Measurements from ENCODE around the gene OR5A1. TPM values are rescaled to one million over a fixed set of nuclear protein-coding genes. Genes with fewer than 3 reads are reported as not detected.

Gene OR5A1
- total and polyA plus RNA-seq, 2 donors (not counting 3 experiments of a cell fraction or from before 2014, with no cell fraction given): not detected

GRCh38 chr11:59403546-59403945 is 32.7 kb upstream of the OR5A1 start:
- BruUV-seq (replicated peaks): no TSS peak
- DNase-seq (ENCODE audit: low read depth, low spot score) (no peak), FAIRE-seq (no peak)
- ChIA-PET POLR2A (no interaction called here), CTCF (interaction anchor here (1.5 kb wide), 1 partner anchor 12 kb away, joined by 4 read pairs; no protein-coding TSS in a partner anchor)
- Histone ChIP-seq H3K27ac (ENCODE audit: insufficient read depth, low read depth, low read length) (no peak overlapping the region), H4K20me1 (replicated peaks; ENCODE audit: control insufficient read depth, extremely low read depth, insufficient read depth, low read length) (no peaks in the 10 kb centered on the region), H3K9ac (replicated peaks; ENCODE audit: extremely low read depth, insufficient read depth, low read length) (no peak overlapping the region), H3K79me2 (ENCODE audit: control insufficient read depth, insufficient read depth, low read length) (no peaks in the 10 kb centered on the region), H2AFZ (ENCODE audit: low read depth, low read length) (no peak overlapping the region), H3K27me3 (ENCODE audit: control insufficient read depth in 2 of 2, insufficient read depth in 2 of 2, low read length in 2 of 2) (no peaks in the 10 kb centered on the region), H3K4me1 (ENCODE audit: control insufficient read depth, extremely low read depth, insufficient read depth, low read length) (no peaks in the 10 kb centered on the region), H3K4me2 (ENCODE audit: insufficient read depth, low read length) (no peak overlapping the region), H3K36me3 (ENCODE audit: control insufficient read depth in 2 of 2, extremely low read depth in 1 of 2, insufficient read depth in 2 of 2, low read length in 2 of 2) (no peaks in the 10 kb centered on the region), H3K4me3 (replicated peaks in 1 of 3; ENCODE audit: insufficient read depth in 1 of 3, low read depth in 1 of 3, low read length in 3 of 3) (no peak overlapping the region), H3K9me1 (replicated peaks; ENCODE audit: control insufficient read depth, extremely low read depth, insufficient read depth, low read length) (no peaks in the 10 kb centered on the region), H3K9me3 (replicated peaks; ENCODE audit: control insufficient read depth, insufficient read depth, low read length) (no peaks in the 10 kb centered on the region)
- TF ChIP-seq CTCF (IDR thresholded peaks at IDR 0.05; ENCODE audit: extremely low read depth in 1 of 2, insufficient read depth in 1 of 2, low read depth in 1 of 2, low read length in 2 of 2) (no peak), GATA2 (IDR thresholded peaks at IDR 0.05; ENCODE audit: insufficient read depth, insufficient read length, low read depth, low read length) (no peak), MAX (IDR thresholded peaks at IDR 0.05; ENCODE audit: insufficient read depth, insufficient read length) (no peak), POLR2AphosphoS5 (IDR thresholded peaks at IDR 0.05; ENCODE audit: insufficient read depth, low read depth, low read length) (no peak), MYC (IDR thresholded peaks at IDR 0.05; ENCODE audit: low read depth, low read length) (no peak), EZH2 (IDR thresholded peaks at IDR 0.05; ENCODE audit: borderline replicate concordance, low read depth, low read length, severe bottlenecking) (no peak), POLR2A (IDR thresholded peaks at IDR 0.05; ENCODE audit: low read depth, low read length) (no peak), JUN (IDR thresholded peaks at IDR 0.05; ENCODE audit: borderline replicate concordance, insufficient read depth, insufficient read length, low read depth) (no peak), FOS (IDR thresholded peaks at IDR 0.05; ENCODE audit: borderline replicate concordance, insufficient read depth, low read length) (no peak)
- dilution Hi-C loops (cut with MboI; ENCODE audit: extremely low pct_ligation_motif_present, low sequenced_read_pairs) (no loop called here), intact Hi-C loops (cut with micrococcal nuclease) (no loop called here)

All from endothelial cell of umbilical vein (primary cell).